Neural cell (in vitro differentiated cells): ENCODE data around the gene GAMT.

Source experiments
- EP300 ChIP-seq: fragments of 450-650 bp; conservative IDR thresholded peaks from 2 replicates; pipeline ENCODE4 v1.6.1; 2014; ENCODE audit warnings: antibody characterized with exemption, mild to moderate bottlenecking, moderate library complexity; ENCODE audit not compliant: poor library complexity, severe bottlenecking
- MXI1 ChIP-seq: fragments of 450-650 bp; conservative IDR thresholded peaks from 2 replicates; pipeline ENCODE4 v1.6.1; 2014; ENCODE audit warnings: antibody characterized with exemption, mild to moderate bottlenecking; ENCODE audit not compliant: poor library complexity, severe bottlenecking
- POLR2AphosphoS5 ChIP-seq: IDR thresholded peaks from 2 replicates; pipeline ENCODE4 v1.6.1; 2012
- RAD21 ChIP-seq: fragments of 450-650 bp; conservative IDR thresholded peaks from 2 replicates; pipeline ENCODE4 v1.6.1; 2014; ENCODE audit warnings: antibody characterized with exemption, mild to moderate bottlenecking, moderate library complexity
- REST ChIP-seq: IDR thresholded peaks from 2 replicates; pipeline ENCODE4 v1.6.1; 2012; ENCODE audit warnings: borderline replicate concordance
- SMC3 ChIP-seq: fragments of 450-650 bp; conservative IDR thresholded peaks from 2 replicates; pipeline ENCODE4 v1.6.1; 2014; ENCODE audit warnings: antibody characterized with exemption, mild to moderate bottlenecking, moderate library complexity; ENCODE audit not compliant: poor library complexity
- TAF1 ChIP-seq: IDR thresholded peaks from 2 replicates; pipeline ENCODE4 v1.6.1; 2012; ENCODE audit warnings: low read depth
- TF ChIP-seq, protein P1 (sequence below): fragments of 450-650 bp; IDR thresholded peaks from 2 replicates; pipeline ENCODE4 v1.5.1; 2014; ENCODE audit warnings: antibody characterized with exemption, mild to moderate bottlenecking, moderate library complexity; ENCODE audit not compliant: poor library complexity, severe bottlenecking

GRCh38 chr19:1360818-1361461 is 40.4 kb downstream of the GAMT start:
- TF ChIP-seq POLR2AphosphoS5 (no peak), REST (no peak), EP300 (no peak), MXI1 (no peak), TAF1 (no peak), SMC3 (no peak), RAD21 (no peak)
- TF ChIP-seq, protein P1, sequence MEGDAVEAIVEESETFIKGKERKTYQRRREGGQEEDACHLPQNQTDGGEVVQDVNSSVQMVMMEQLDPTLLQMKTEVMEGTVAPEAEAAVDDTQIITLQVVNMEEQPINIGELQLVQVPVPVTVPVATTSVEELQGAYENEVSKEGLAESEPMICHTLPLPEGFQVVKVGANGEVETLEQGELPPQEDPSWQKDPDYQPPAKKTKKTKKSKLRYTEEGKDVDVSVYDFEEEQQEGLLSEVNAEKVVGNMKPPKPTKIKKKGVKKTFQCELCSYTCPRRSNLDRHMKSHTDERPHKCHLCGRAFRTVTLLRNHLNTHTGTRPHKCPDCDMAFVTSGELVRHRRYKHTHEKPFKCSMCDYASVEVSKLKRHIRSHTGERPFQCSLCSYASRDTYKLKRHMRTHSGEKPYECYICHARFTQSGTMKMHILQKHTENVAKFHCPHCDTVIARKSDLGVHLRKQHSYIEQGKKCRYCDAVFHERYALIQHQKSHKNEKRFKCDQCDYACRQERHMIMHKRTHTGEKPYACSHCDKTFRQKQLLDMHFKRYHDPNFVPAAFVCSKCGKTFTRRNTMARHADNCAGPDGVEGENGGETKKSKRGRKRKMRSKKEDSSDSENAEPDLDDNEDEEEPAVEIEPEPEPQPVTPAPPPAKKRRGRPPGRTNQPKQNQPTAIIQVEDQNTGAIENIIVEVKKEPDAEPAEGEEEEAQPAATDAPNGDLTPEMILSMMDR, result no peak
